Panc1 (cell line): ENCODE measurements around the gene SETD1B.
A peak's percentile ranks its signal among the peaks of the same experiment; 100 is the strongest.

Experiments
- CTCF ChIP-seq: fragments of 450-650 bp; IDR thresholded peaks from 2 replicates; pipeline ENCODE4 v1.5.1; 2017; ENCODE audit warnings: mild to moderate bottlenecking
- REST ChIP-seq, 2 experiments: IDR thresholded peaks; 2 replicates each; pipeline ENCODE4 v1.6.1; 2011 to 2012; ENCODE audit warnings: low read depth in 2 of 2, control low read depth in 1 of 2, low read length in 1 of 2, mild to moderate bottlenecking in 1 of 2, moderate library complexity in 1 of 2; ENCODE audit not compliant: insufficient read depth in 1 of 2

GRCh38 chr12:121811434-121812319, 7.9 kb downstream of the SETD1B start:
- TF ChIP-seq CTCF, result peak; percentile 100
- TF ChIP-seq REST (IDR thresholded peaks at IDR 0.05; ENCODE audit: insufficient read depth in 1 of 2, low read depth in 2 of 2, low read length in 1 of 2), result no peak
